ENCODE measurements around the gene NAP1L1.

Gene NAP1L1

GRCh38 chr12:76018111-76018510 lies 66.4 kb downstream of the NAP1L1 start:
- Histone ChIP-seq H3K79me2 (ENCODE audit: low read length) (no peaks in the 10 kb centered on the region), H2AFZ (ENCODE audit: low read length) (no peak overlapping the region), H3F3A (ENCODE audit: insufficient read depth, low read length) (no peaks in the 10 kb centered on the region), H3K4me3 (ENCODE audit: low read length) (no peak overlapping the region), H3K9me3 (replicated peaks; ENCODE audit: insufficient read depth, low read length) (no peaks in the 10 kb centered on the region), H4K20me1 (ENCODE audit: insufficient read depth, low read length) (no peaks in the 10 kb centered on the region), H3K4me1 (ENCODE audit: low read length) (no peaks in the 10 kb centered on the region), H3K9me2 (replicated peaks; ENCODE audit: insufficient read depth, low read length) (no peaks in the 10 kb centered on the region), H3K4me2 (ENCODE audit: low read depth, low read length) (no peak overlapping the region), H3K27me3 (replicated peaks; ENCODE audit: insufficient read depth, low read length) (no peaks in the 10 kb centered on the region), H3K36me3 (replicated peaks; ENCODE audit: insufficient read depth, low read length) (no peaks in the 10 kb centered on the region), H3K27ac (ENCODE audit: low read length) (no peak overlapping the region), H3K9ac (ENCODE audit: low read length) (no peak overlapping the region)
- TF ChIP-seq CTCF (IDR thresholded peaks at IDR 0.05; ENCODE audit: low read length) = no peak
- TF ChIP-seq EZH2 (optimal IDR thresholded peaks at IDR 0.05; ENCODE audit: low read depth, low read length) = no peak
- no peak for TF ChIP-seq EZH2phosphoT487 (IDR thresholded peaks at IDR 0.05; ENCODE audit: low read length)
- DNase-seq = no peak

GRCh38 chr12:76014007-76014406 lies 70.5 kb downstream of the NAP1L1 start:
- no peaks in the 10 kb centered on the region for H4K20me1 ChIP-seq (ENCODE audit: insufficient read depth, low read length)
- DNase-seq = no peak
- H3K4me3 ChIP-seq (ENCODE audit: low read length) = no peak overlapping the region
- H3K79me2 ChIP-seq (ENCODE audit: low read length) = no peaks in the 10 kb centered on the region
- H3K9me2 ChIP-seq (replicated peaks; ENCODE audit: insufficient read depth, low read length) = no peaks in the 10 kb centered on the region
- H3K4me2 ChIP-seq (ENCODE audit: low read depth, low read length) = no peak overlapping the region
- H3K27ac ChIP-seq (ENCODE audit: low read length) = no peak overlapping the region
- no peaks in the 10 kb centered on the region for H3K4me1 ChIP-seq (ENCODE audit: low read length)
- H2AFZ ChIP-seq (ENCODE audit: low read length) = no peak overlapping the region
- no peaks in the 10 kb centered on the region for H3K27me3 ChIP-seq (replicated peaks; ENCODE audit: insufficient read depth, low read length)
- H3F3A ChIP-seq (ENCODE audit: insufficient read depth, low read length) = no peaks in the 10 kb centered on the region
- TF ChIP-seq CTCF (IDR thresholded peaks at IDR 0.05; ENCODE audit: low read length) = no peak
- TF ChIP-seq EZH2phosphoT487 (IDR thresholded peaks at IDR 0.05; ENCODE audit: low read length) = no peak
- no peak for TF ChIP-seq EZH2 (optimal IDR thresholded peaks at IDR 0.05; ENCODE audit: low read depth, low read length)
- H3K9me3 ChIP-seq (replicated peaks; ENCODE audit: insufficient read depth, low read length) = no peaks in the 10 kb centered on the region
- H3K9ac ChIP-seq (ENCODE audit: low read length) = no peak overlapping the region
- H3K36me3 ChIP-seq (replicated peaks; ENCODE audit: insufficient read depth, low read length) = no peaks in the 10 kb centered on the region

GRCh38 chr12:76013603-76014002 lies 70.9 kb downstream of the NAP1L1 start:
- Histone ChIP-seq H3K9ac (ENCODE audit: low read length) (no peak overlapping the region), H3K36me3 (replicated peaks; ENCODE audit: insufficient read depth, low read length) (no peaks in the 10 kb centered on the region)

More at GRCh38 chr12:76013603-76014002, 70.9 kb downstream of the NAP1L1 start:
- Histone ChIP-seq H3K4me2 (ENCODE audit: low read depth, low read length) (no peak overlapping the region), H3K9me3 (replicated peaks; ENCODE audit: insufficient read depth, low read length) (no peaks in the 10 kb centered on the region), H3K27ac (ENCODE audit: low read length) (no peak overlapping the region), H3K79me2 (ENCODE audit: low read length) (no peaks in the 10 kb centered on the region), H3K4me3 (ENCODE audit: low read length) (no peak overlapping the region), H3K9me2 (replicated peaks; ENCODE audit: insufficient read depth, low read length) (no peaks in the 10 kb centered on the region), H3K4me1 (ENCODE audit: low read length) (no peaks in the 10 kb centered on the region), H3K27me3 (replicated peaks; ENCODE audit: insufficient read depth, low read length) (no peaks in the 10 kb centered on the region), H3F3A (ENCODE audit: insufficient read depth, low read length) (no peaks in the 10 kb centered on the region), H2AFZ (ENCODE audit: low read length) (no peak overlapping the region), H4K20me1 (ENCODE audit: insufficient read depth, low read length) (no peaks in the 10 kb centered on the region)
- no peak for TF ChIP-seq CTCF (IDR thresholded peaks at IDR 0.05; ENCODE audit: low read length)
- no peak for TF ChIP-seq EZH2 (optimal IDR thresholded peaks at IDR 0.05; ENCODE audit: low read depth, low read length)
- no peak for TF ChIP-seq EZH2phosphoT487 (IDR thresholded peaks at IDR 0.05; ENCODE audit: low read length)
- DNase-seq = no peak
